Measurements from ENCODE around the gene TSKS.
"Not testable (repeated sequence)": the region's sequence is repeated elsewhere in the genome, so short reads cannot be mapped to it uniquely, and the experiment has no call there.

Gene TSKS

GRCh38 chr19:49727217-49728030, 35.7 kb downstream of the TSKS start:
- in situ Hi-C loops (cut with MboI; ENCODE audit: low sequenced_read_pairs) = no loop called here

- in situ Hi-C loops (cut with MboI; ENCODE audit: low sequenced_read_pairs) = not testable (repeated sequence)
Measured at GRCh38 chr19:49719420-49719819, 43.7 kb downstream of the TSKS start.

- in situ Hi-C loops (cut with MboI; ENCODE audit: low sequenced_read_pairs) = no loop called here
Measured at GRCh38 chr19:49718991-49719390, 44.1 kb downstream of the TSKS start.

GRCh38 chr19:49718511-49718910, 44.6 kb downstream of the TSKS start:
- in situ Hi-C loops (cut with MboI; ENCODE audit: low sequenced_read_pairs) = no loop called here

- in situ Hi-C loops (cut with MboI; ENCODE audit: low sequenced_read_pairs) = no loop called here
Measured at GRCh38 chr19:49716154-49716553, 47.0 kb downstream of the TSKS start.

- in situ Hi-C loops (cut with MboI; ENCODE audit: low sequenced_read_pairs) = no loop called here
Measured at GRCh38 chr19:49713236-49713845, 49.8 kb downstream of the TSKS start.

GRCh38 chr19:49712397-49712859, 50.7 kb downstream of the TSKS start:
- in situ Hi-C loops (cut with MboI; ENCODE audit: low sequenced_read_pairs) = no loop called here

GRCh38 chr19:49710372-49710951, 52.6 kb downstream of the TSKS start:
- in situ Hi-C loops (cut with MboI; ENCODE audit: low sequenced_read_pairs) = no loop called here

GRCh38 chr19:49705919-49706318, 57.2 kb downstream of the TSKS start:
- in situ Hi-C loops (cut with MboI; ENCODE audit: low sequenced_read_pairs) = no loop called here

- in situ Hi-C loops (cut with MboI; ENCODE audit: low sequenced_read_pairs) = no loop called here
Measured at GRCh38 chr19:49704888-49705642, 58.0 kb downstream of the TSKS start.

- in situ Hi-C loops (cut with MboI; ENCODE audit: low sequenced_read_pairs) = no loop called here
Measured at GRCh38 chr19:49701271-49701786, 61.8 kb downstream of the TSKS start.

GRCh38 chr19:49700563-49700962, 62.5 kb downstream of the TSKS start:
- in situ Hi-C loops (cut with MboI; ENCODE audit: low sequenced_read_pairs) = no loop called here

- in situ Hi-C loops (cut with MboI; ENCODE audit: low sequenced_read_pairs) = no loop called here
Measured at GRCh38 chr19:49699364-49699763, 63.7 kb downstream of the TSKS start.

- in situ Hi-C loops (cut with MboI; ENCODE audit: low sequenced_read_pairs) = no loop called here
Measured at GRCh38 chr19:49696865-49697264, 66.2 kb downstream of the TSKS start.

- in situ Hi-C loops (cut with MboI; ENCODE audit: low sequenced_read_pairs) = no loop called here
Measured at GRCh38 chr19:49696115-49696514, 67.0 kb downstream of the TSKS start.

- in situ Hi-C loops (cut with MboI; ENCODE audit: low sequenced_read_pairs) = no loop called here
Measured at GRCh38 chr19:49692147-49692506, 71.0 kb downstream of the TSKS start.

GRCh38 chr19:49691243-49692146, 71.6 kb downstream of the TSKS start:
- in situ Hi-C loops (cut with MboI; ENCODE audit: low sequenced_read_pairs) = no loop called here

- in situ Hi-C loops (cut with MboI; ENCODE audit: low sequenced_read_pairs) = no loop called here
Measured at GRCh38 chr19:49690656-49691242, 72.4 kb downstream of the TSKS start, which contains the start of gene CPT1C. CPT1C (plus strand) TSS chr19:49691116; CDS start chr19:49692253, 1,137 bp downstream.

- in situ Hi-C loops (cut with MboI; ENCODE audit: low sequenced_read_pairs) = no loop called here
Measured at GRCh38 chr19:49690079-49690655, 72.9 kb downstream of the TSKS start.

Data from hTERT RPE-1 (cell line).